Gastroesophageal sphincter (tissue), 3 donors: ENCODE data around the gene NKX3-2.

ENCODE experiments used
- EP300 ChIP-seq: sonication (generic); formaldehyde crosslinking; IDR thresholded peaks from one replicate; pipeline ENCODE4 v1.6.1; 2017; ENCODE audit warnings: antibody characterized with exemption, mild to moderate bottlenecking
- POLR2A ChIP-seq, 2 donors: fragments of 450-650 bp; IDR thresholded peaks; one replicate each; pipeline ENCODE4 v1.6.1; 2017; ENCODE audit warnings: antibody characterized with exemption in 2 of 2, mild to moderate bottlenecking in 2 of 2, moderate library complexity in 1 of 2
- POLR2AphosphoS5 ChIP-seq: sonication (generic); formaldehyde crosslinking; IDR thresholded peaks from one replicate; pipeline ENCODE4 v1.6.1; 2017; ENCODE audit warnings: antibody characterized with exemption
- TF ChIP-seq, protein P1 (sequence below), 4 experiments: fragments of 200-600 bp in 2 of 4; fragments of 450-650 bp in 2 of 4; sonication (generic) in 1 of 4; IDR thresholded peaks; one replicate each; pipeline ENCODE4 v1.5.1; 2017 to 2019; ENCODE audit warnings: antibody characterized with exemption in 4 of 4, mild to moderate bottlenecking in 2 of 4, moderate library complexity in 2 of 4

DNA sequence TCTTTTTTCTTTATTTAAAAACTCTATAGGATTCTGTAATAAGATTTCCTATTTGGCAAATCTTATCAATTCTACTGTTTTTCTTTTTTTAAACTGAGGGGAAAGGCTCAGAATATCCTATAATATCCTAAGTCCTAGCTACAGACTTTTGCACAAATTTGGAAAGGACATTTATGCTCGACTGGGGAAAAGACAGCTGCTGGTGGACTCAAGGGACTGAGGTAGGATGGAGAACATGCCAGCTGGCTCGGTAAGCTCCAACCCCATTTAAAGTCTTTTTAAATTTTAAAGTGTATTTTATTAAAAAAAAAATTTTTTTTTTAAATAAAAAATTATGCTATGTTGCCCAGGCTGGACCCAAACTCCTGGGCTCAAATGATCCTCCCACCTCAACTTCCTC is 46.5 kb upstream of the NKX3-2 start:
- TF ChIP-seq POLR2A (IDR thresholded peaks at IDR 0.05) (no peak), POLR2AphosphoS5 (no peak), EP300 (no peak)
- TF ChIP-seq, protein P1, sequence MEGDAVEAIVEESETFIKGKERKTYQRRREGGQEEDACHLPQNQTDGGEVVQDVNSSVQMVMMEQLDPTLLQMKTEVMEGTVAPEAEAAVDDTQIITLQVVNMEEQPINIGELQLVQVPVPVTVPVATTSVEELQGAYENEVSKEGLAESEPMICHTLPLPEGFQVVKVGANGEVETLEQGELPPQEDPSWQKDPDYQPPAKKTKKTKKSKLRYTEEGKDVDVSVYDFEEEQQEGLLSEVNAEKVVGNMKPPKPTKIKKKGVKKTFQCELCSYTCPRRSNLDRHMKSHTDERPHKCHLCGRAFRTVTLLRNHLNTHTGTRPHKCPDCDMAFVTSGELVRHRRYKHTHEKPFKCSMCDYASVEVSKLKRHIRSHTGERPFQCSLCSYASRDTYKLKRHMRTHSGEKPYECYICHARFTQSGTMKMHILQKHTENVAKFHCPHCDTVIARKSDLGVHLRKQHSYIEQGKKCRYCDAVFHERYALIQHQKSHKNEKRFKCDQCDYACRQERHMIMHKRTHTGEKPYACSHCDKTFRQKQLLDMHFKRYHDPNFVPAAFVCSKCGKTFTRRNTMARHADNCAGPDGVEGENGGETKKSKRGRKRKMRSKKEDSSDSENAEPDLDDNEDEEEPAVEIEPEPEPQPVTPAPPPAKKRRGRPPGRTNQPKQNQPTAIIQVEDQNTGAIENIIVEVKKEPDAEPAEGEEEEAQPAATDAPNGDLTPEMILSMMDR (IDR thresholded peaks at IDR 0.05): no peak
